ENCODE data around the gene CYBC1. TPM values are rescaled to one million over a fixed set of nuclear protein-coding genes. Genes with fewer than 3 reads are reported as not detected.

Gene CYBC1
- total RNA-seq, 1 donor from 2014 or later: 75.4 TPM

GRCh38 chr17:82446649-82447048, 3.9 kb downstream of the CYBC1 start:
- DNase-seq: no peak

- DNase-seq: no peak
These were observed 4.4 kb downstream of the CYBC1 start for GRCh38 chr17:82446124-82446523.

GRCh38 chr17:82445542-82445941, 5.0 kb downstream of the CYBC1 start:
- DNase-seq: no peak

- DNase-seq: peak; percentile 30
These were observed 5.5 kb downstream of the CYBC1 start for GRCh38 chr17:82444941-82445521.

- no peak for DNase-seq
These were observed 6.2 kb downstream of the CYBC1 start for GRCh38 chr17:82444284-82444893.

- DNase-seq: no peak
These were observed 6.9 kb downstream of the CYBC1 start for GRCh38 chr17:82443465-82444283.

GRCh38 chr17:82442643-82443464, 7.7 kb downstream of the CYBC1 start:
- no peak for DNase-seq

- DNase-seq: no peak
These were observed 8.7 kb downstream of the CYBC1 start for GRCh38 chr17:82441691-82442487.

GRCh38 chr17:82440991-82441627, 9.4 kb downstream of the CYBC1 start:
- DNase-seq: no peak

- no peak for DNase-seq
These were observed 10.0 kb downstream of the CYBC1 start for GRCh38 chr17:82440469-82440981.

- no peak for DNase-seq
These were observed 10.7 kb downstream of the CYBC1 start for GRCh38 chr17:82439829-82440365.

GRCh38 chr17:82439194-82439828, 11.2 kb downstream of the CYBC1 start:
- DNase-seq: no peak

- DNase-seq: no peak
These were observed 12.0 kb downstream of the CYBC1 start for GRCh38 chr17:82438401-82439193.

GRCh38 chr17:82437325-82437668, 13.3 kb downstream of the CYBC1 start:
- no peak for DNase-seq

- DNase-seq: no peak
These were observed 13.8 kb downstream of the CYBC1 start for GRCh38 chr17:82436601-82437324.

- no peak for DNase-seq
These were observed 14.7 kb downstream of the CYBC1 start for GRCh38 chr17:82435601-82436583.

- DNase-seq: no peak
These were observed 15.4 kb downstream of the CYBC1 start for GRCh38 chr17:82435103-82435502.

- no peak for DNase-seq
These were observed 16.4 kb downstream of the CYBC1 start for GRCh38 chr17:82434216-82434565.

Measured in dermis blood vessel endothelial cell (primary cell).